HL-60 (cell line): ENCODE results near the gene HSD17B3.

Experiments
- DNase-seq, 2 experiments: peaks; one replicate each; pipeline ENCODE4 v3.0.0-alpha.2; 2010 to 2020; ENCODE audit warnings: low read depth in 1 of 2, low spot score in 1 of 2
- H3K27ac ChIP-seq: fragments of 250-450 bp; sonication (Bioruptor Pico); replicated peaks from 2 replicates; pipeline ENCODE4 v1.5.1; 2020; ENCODE audit warnings: mild to moderate bottlenecking, moderate library complexity
- H3K27me3 ChIP-seq: fragments of 250-450 bp; sonication (Bioruptor Pico); 2 replicates; pipeline ENCODE4 v1.5.1; 2021; ENCODE audit warnings: mild to moderate bottlenecking, moderate library complexity; ENCODE audit not compliant: insufficient read depth, poor library complexity, severe bottlenecking
- H3K4me3 ChIP-seq: replicated peaks from 2 replicates; pipeline ENCODE4 v1.5.1; 2011; ENCODE audit warnings: mild to moderate bottlenecking, control low read depth, low read length; ENCODE audit not compliant: insufficient read depth
- GABPA ChIP-seq: IDR thresholded peaks from 2 replicates; pipeline ENCODE4 v1.6.1; 2012; ENCODE audit warnings: low read depth
- POLR2AphosphoS5 ChIP-seq: IDR thresholded peaks from 2 replicates; pipeline ENCODE4 v1.6.1; 2012; ENCODE audit warnings: low read depth
- SPI1 ChIP-seq: IDR thresholded peaks from 2 replicates; pipeline ENCODE4 v1.6.1; 2012; ENCODE audit warnings: low read depth, mild to moderate bottlenecking, borderline replicate concordance
- TF ChIP-seq, protein P1 (sequence below): IDR thresholded peaks from one replicate; pipeline ENCODE4 v1.5.1; 2011; ENCODE audit warnings: low read length, control low read depth, inconsistent platforms; ENCODE audit not compliant: insufficient read depth
- TF ChIP-seq, protein P2 (sequence below): IDR thresholded peaks from 2 replicates; pipeline ENCODE4 v1.6.1; 2012; ENCODE audit warnings: low read depth; ENCODE audit not compliant: insufficient replicate concordance

HSD17B3 gene

DNA sequence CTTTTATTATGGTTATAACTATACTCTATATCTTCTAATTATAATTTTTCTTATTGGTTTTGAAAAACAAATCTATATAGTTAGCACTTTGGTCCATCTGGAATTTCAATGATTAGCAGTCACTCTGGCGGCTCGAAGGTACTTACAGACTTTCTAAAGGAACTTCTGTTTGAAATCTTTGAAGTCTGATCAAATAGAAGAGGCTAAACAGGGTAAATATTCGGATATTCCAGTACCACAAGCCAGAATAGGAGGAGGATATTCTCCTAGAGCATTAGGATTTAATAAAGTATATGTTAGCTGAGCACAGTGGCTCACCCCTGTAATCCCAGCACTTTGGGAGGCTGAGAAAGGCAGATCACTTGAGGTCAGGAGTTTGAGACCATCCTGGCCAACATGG, 38.7 kb upstream of the HSD17B3 start:
- no peak for DNase-seq
- no peaks in the 10 kb centered on the region for H3K27me3 ChIP-seq
- no peak overlapping the region for H3K27ac ChIP-seq
- TF ChIP-seq, protein P1, sequence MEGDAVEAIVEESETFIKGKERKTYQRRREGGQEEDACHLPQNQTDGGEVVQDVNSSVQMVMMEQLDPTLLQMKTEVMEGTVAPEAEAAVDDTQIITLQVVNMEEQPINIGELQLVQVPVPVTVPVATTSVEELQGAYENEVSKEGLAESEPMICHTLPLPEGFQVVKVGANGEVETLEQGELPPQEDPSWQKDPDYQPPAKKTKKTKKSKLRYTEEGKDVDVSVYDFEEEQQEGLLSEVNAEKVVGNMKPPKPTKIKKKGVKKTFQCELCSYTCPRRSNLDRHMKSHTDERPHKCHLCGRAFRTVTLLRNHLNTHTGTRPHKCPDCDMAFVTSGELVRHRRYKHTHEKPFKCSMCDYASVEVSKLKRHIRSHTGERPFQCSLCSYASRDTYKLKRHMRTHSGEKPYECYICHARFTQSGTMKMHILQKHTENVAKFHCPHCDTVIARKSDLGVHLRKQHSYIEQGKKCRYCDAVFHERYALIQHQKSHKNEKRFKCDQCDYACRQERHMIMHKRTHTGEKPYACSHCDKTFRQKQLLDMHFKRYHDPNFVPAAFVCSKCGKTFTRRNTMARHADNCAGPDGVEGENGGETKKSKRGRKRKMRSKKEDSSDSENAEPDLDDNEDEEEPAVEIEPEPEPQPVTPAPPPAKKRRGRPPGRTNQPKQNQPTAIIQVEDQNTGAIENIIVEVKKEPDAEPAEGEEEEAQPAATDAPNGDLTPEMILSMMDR = no peak
- no peak overlapping the region for H3K4me3 ChIP-seq

GRCh38 chr9:96338299-96338698, 36.3 kb upstream of the HSD17B3 start:
- TF ChIP-seq SPI1 (no peak), POLR2AphosphoS5 (no peak), GABPA (no peak)
- TF ChIP-seq, protein P2, sequence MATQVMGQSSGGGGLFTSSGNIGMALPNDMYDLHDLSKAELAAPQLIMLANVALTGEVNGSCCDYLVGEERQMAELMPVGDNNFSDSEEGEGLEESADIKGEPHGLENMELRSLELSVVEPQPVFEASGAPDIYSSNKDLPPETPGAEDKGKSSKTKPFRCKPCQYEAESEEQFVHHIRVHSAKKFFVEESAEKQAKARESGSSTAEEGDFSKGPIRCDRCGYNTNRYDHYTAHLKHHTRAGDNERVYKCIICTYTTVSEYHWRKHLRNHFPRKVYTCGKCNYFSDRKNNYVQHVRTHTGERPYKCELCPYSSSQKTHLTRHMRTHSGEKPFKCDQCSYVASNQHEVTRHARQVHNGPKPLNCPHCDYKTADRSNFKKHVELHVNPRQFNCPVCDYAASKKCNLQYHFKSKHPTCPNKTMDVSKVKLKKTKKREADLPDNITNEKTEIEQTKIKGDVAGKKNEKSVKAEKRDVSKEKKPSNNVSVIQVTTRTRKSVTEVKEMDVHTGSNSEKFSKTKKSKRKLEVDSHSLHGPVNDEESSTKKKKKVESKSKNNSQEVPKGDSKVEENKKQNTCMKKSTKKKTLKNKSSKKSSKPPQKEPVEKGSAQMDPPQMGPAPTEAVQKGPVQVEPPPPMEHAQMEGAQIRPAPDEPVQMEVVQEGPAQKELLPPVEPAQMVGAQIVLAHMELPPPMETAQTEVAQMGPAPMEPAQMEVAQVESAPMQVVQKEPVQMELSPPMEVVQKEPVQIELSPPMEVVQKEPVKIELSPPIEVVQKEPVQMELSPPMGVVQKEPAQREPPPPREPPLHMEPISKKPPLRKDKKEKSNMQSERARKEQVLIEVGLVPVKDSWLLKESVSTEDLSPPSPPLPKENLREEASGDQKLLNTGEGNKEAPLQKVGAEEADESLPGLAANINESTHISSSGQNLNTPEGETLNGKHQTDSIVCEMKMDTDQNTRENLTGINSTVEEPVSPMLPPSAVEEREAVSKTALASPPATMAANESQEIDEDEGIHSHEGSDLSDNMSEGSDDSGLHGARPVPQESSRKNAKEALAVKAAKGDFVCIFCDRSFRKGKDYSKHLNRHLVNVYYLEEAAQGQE = no peak
- TF ChIP-seq, protein P1 = no peak
- Histone ChIP-seq H3K27me3 (no peaks in the 10 kb centered on the region), H3K27ac (no peak overlapping the region), H3K4me3 (no peak overlapping the region)
- DNase-seq = no peak

DNA sequence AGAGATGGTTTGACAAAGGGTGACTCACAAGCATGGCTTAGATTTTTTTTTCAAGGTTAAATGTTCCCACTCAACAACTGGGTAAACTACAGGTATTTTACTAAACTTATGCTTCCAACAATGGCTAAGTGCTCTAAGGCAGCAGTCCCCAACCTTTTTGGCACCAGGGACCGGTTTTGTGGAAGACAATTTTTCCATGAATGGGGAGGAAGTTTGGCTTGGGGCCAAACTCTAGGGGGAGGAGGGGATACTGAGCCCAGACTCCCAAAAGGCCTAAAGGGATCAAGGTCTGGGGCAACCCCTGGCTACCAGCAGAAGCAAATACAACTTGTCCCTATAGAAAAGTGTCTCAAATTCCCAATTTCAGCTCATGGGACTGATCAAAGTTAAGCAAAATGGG, 32.0 kb upstream of the HSD17B3 start:
- TF ChIP-seq GABPA = no peak
- TF ChIP-seq POLR2AphosphoS5 = no peak
- TF ChIP-seq, protein P2 = no peak
- TF ChIP-seq, protein P1 = no peak
- TF ChIP-seq SPI1 = no peak
- H3K27me3 ChIP-seq = no peaks in the 10 kb centered on the region
- no peak overlapping the region for H3K4me3 ChIP-seq
- DNase-seq = no peak
- no peak overlapping the region for H3K27ac ChIP-seq

DNA sequence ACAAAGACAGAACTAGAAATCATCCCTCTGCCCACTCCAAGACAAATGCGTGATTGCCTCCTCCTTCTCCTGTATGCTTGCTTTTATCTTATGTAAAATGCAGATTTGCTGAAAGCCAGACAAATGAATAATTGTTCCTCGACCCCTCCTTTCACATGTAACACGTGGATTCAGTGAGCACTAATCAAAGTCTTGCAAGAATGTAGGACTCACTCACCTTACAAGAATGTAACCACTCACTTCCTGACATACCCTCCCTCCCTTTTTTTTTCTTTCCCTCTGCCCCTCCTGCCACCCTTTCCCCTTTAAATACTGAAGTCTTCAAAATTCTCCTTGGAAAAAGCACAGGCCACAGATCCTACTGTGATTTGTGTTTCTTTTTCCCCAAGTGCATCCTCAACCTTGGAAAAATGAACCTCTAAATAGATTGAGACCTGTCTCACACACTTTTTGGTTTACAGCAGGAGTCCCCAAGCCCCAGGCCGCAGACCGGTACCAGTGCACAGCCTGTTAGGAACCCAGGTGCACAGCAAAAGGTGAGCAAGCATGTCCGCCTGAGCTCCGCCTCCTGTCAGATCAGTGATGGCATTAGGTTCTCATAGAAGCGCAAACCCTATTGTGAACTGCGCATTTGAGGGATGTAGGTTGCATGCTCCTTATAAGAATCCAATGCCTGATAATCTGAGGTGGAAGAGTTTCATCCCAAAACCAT, 29.4 kb upstream of the HSD17B3 start:
- Histone ChIP-seq H3K27me3 (no peaks in the 10 kb centered on the region), H3K27ac (no peak overlapping the region), H3K4me3 (no peak overlapping the region)
- no peak for DNase-seq
- TF ChIP-seq GABPA (no peak), SPI1 (no peak)
- TF ChIP-seq, protein P2 = no peak
